GM12878 (cell line): ENCODE data around the gene ANKRD33B.

ENCODE experiments used
- EZH2 ChIP-seq: IDR thresholded peaks from 2 replicates; pipeline ENCODE4 v1.6.1; 2012; ENCODE audit warnings: low read depth, mild to moderate bottlenecking, control low read depth, inconsistent platforms, low read length, borderline replicate concordance; ENCODE audit not compliant: control insufficient read depth
- POLR2A ChIP-seq: IDR thresholded peaks from 2 replicates; pipeline ENCODE4 v1.6.1; 2011; ENCODE audit warnings: low read depth, mild to moderate bottlenecking, low read length
- POLR2AphosphoS5 ChIP-seq: IDR thresholded peaks from 2 replicates; pipeline ENCODE4 v1.6.1; 2011; ENCODE audit warnings: mild to moderate bottlenecking, low read length, inconsistent platforms
- USF2 ChIP-seq: IDR thresholded peaks from 2 replicates; pipeline ENCODE4 v1.6.1; 2011; ENCODE audit warnings: low read depth, low read length, improper control_type of control experiment, borderline replicate concordance
- TF ChIP-seq, protein P1 (sequence below), 3 experiments: IDR thresholded peaks in 2 of 3; conservative IDR thresholded peaks in 1 of 3; 2 replicates each; pipeline ENCODE4 v1.5.1; 2011; ENCODE audit warnings: low read depth in 3 of 3, low read length in 3 of 3, mild to moderate bottlenecking in 3 of 3, control low read depth in 2 of 3, moderate library complexity in 2 of 3, inconsistent platforms in 1 of 3, mixed read lengths in 1 of 3; ENCODE audit not compliant: control insufficient read depth in 2 of 3, insufficient read depth in 1 of 3; ENCODE audit errors: extremely low read depth in 1 of 3

- TF ChIP-seq, protein P1, sequence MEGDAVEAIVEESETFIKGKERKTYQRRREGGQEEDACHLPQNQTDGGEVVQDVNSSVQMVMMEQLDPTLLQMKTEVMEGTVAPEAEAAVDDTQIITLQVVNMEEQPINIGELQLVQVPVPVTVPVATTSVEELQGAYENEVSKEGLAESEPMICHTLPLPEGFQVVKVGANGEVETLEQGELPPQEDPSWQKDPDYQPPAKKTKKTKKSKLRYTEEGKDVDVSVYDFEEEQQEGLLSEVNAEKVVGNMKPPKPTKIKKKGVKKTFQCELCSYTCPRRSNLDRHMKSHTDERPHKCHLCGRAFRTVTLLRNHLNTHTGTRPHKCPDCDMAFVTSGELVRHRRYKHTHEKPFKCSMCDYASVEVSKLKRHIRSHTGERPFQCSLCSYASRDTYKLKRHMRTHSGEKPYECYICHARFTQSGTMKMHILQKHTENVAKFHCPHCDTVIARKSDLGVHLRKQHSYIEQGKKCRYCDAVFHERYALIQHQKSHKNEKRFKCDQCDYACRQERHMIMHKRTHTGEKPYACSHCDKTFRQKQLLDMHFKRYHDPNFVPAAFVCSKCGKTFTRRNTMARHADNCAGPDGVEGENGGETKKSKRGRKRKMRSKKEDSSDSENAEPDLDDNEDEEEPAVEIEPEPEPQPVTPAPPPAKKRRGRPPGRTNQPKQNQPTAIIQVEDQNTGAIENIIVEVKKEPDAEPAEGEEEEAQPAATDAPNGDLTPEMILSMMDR (IDR thresholded peaks at IDR 0.05 in 2 of 3, conservative IDR thresholded peaks at IDR 0.05 in 1 of 3; ENCODE audit: control insufficient read depth in 2 of 3, extremely low read depth in 1 of 3, insufficient read depth in 1 of 3, low read depth in 3 of 3, low read length in 3 of 3), result no peak
- TF ChIP-seq POLR2AphosphoS5, result no peak
- no peak for TF ChIP-seq EZH2
- no peak for TF ChIP-seq POLR2A
- TF ChIP-seq USF2, result no peak
Measured at GRCh38 chr5:10602031-10602806, 38.3 kb downstream of the ANKRD33B start.
